Measurements from ENCODE around the gene DDOST. TPM values are rescaled to one million over a fixed set of nuclear protein-coding genes. Genes with fewer than 3 reads are reported as not detected.

Gene DDOST
- 120 TPM for total RNA-seq

GRCh38 chr1:20661207-20662109 lies at the start of gene DDOST:
TSS of gene DDOST (minus strand) at chr1:20661369. CDS start at chr1:20661350, 19 bp downstream.
- peaks cover 26% of the 10 kb centered on the region for H3K4me1 ChIP-seq (ENCODE audit: insufficient read depth, low read length)
- no peaks in the 10 kb centered on the region for H3K27me3 ChIP-seq (ENCODE audit: insufficient read depth, low read length)
- H3K4me3 ChIP-seq (ENCODE audit: low read length): peak within 1 kb of the TSS; percentile 72
- no peaks in the 10 kb centered on the region for H3K9me3 ChIP-seq (ENCODE audit: low read depth, low read length)

- Histone ChIP-seq H3K27me3 (ENCODE audit: insufficient read depth, low read length) (no peaks in the 10 kb centered on the region), H3K4me1 (ENCODE audit: insufficient read depth, low read length) (no peaks in the 10 kb centered on the region), H3K9me3 (ENCODE audit: low read depth, low read length) (no peaks in the 10 kb centered on the region), H3K4me3 (ENCODE audit: low read length) (no peak overlapping the region)
Measured at GRCh38 chr1:20710469-20711284, 49.5 kb upstream of the DDOST start.

GRCh38 chr1:20709868-20710267 lies 48.7 kb upstream of the DDOST start:
- Histone ChIP-seq H3K9me3 (ENCODE audit: low read depth, low read length) (no peaks in the 10 kb centered on the region), H3K4me1 (ENCODE audit: insufficient read depth, low read length) (no peaks in the 10 kb centered on the region), H3K27me3 (ENCODE audit: insufficient read depth, low read length) (no peaks in the 10 kb centered on the region), H3K4me3 (ENCODE audit: low read length) (no peak overlapping the region)

- no peaks in the 10 kb centered on the region for H3K9me3 ChIP-seq (ENCODE audit: low read depth, low read length)
Measured at GRCh38 chr1:20708891-20709290, 47.7 kb upstream of the DDOST start.

GRCh38 chr1:20708057-20708456 lies 46.9 kb upstream of the DDOST start:
- H3K4me1 ChIP-seq (ENCODE audit: insufficient read depth, low read length): no peaks in the 10 kb centered on the region
- H3K4me3 ChIP-seq (ENCODE audit: low read length): no peak overlapping the region
- no peaks in the 10 kb centered on the region for H3K9me3 ChIP-seq (ENCODE audit: low read depth, low read length)
- no peaks in the 10 kb centered on the region for H3K27me3 ChIP-seq (ENCODE audit: insufficient read depth, low read length)

More at GRCh38 chr1:20708891-20709290, 47.7 kb upstream of the DDOST start:
- Histone ChIP-seq H3K27me3 (ENCODE audit: insufficient read depth, low read length) (no peaks in the 10 kb centered on the region), H3K4me1 (ENCODE audit: insufficient read depth, low read length) (no peaks in the 10 kb centered on the region), H3K4me3 (ENCODE audit: low read length) (no peak overlapping the region)

- Histone ChIP-seq H3K4me1 (ENCODE audit: insufficient read depth, low read length) (no peaks in the 10 kb centered on the region), H3K9me3 (ENCODE audit: low read depth, low read length) (no peaks in the 10 kb centered on the region), H3K4me3 (ENCODE audit: low read length) (no peak overlapping the region), H3K27me3 (ENCODE audit: insufficient read depth, low read length) (no peaks in the 10 kb centered on the region)
Measured at GRCh38 chr1:20706841-20707240, 45.7 kb upstream of the DDOST start.

GRCh38 chr1:20705203-20705755 lies 44.1 kb upstream of the DDOST start:
- Histone ChIP-seq H3K4me3 (ENCODE audit: low read length) (no peak overlapping the region), H3K4me1 (ENCODE audit: insufficient read depth, low read length) (no peaks in the 10 kb centered on the region), H3K9me3 (ENCODE audit: low read depth, low read length) (no peaks in the 10 kb centered on the region), H3K27me3 (ENCODE audit: insufficient read depth, low read length) (no peaks in the 10 kb centered on the region)

- H3K9me3 ChIP-seq (ENCODE audit: low read depth, low read length): no peaks in the 10 kb centered on the region
- H3K4me1 ChIP-seq (ENCODE audit: insufficient read depth, low read length): no peaks in the 10 kb centered on the region
- H3K27me3 ChIP-seq (ENCODE audit: insufficient read depth, low read length): no peaks in the 10 kb centered on the region
- no peak overlapping the region for H3K4me3 ChIP-seq (ENCODE audit: low read length)
Measured at GRCh38 chr1:20704390-20705202, 43.4 kb upstream of the DDOST start.

GRCh38 chr1:20703124-20703756 lies 42.1 kb upstream of the DDOST start:
- Histone ChIP-seq H3K27me3 (ENCODE audit: insufficient read depth, low read length) (no peaks in the 10 kb centered on the region), H3K9me3 (ENCODE audit: low read depth, low read length) (no peaks in the 10 kb centered on the region), H3K4me3 (ENCODE audit: low read length) (no peak overlapping the region), H3K4me1 (ENCODE audit: insufficient read depth, low read length) (no peaks in the 10 kb centered on the region)

GRCh38 chr1:20702416-20702815 lies 41.2 kb upstream of the DDOST start:
- no peaks in the 10 kb centered on the region for H3K27me3 ChIP-seq (ENCODE audit: insufficient read depth, low read length)
- no peaks in the 10 kb centered on the region for H3K9me3 ChIP-seq (ENCODE audit: low read depth, low read length)
- H3K4me1 ChIP-seq (ENCODE audit: insufficient read depth, low read length): no peaks in the 10 kb centered on the region
- no peak overlapping the region for H3K4me3 ChIP-seq (ENCODE audit: low read length)

- no peaks in the 10 kb centered on the region for H3K27me3 ChIP-seq (ENCODE audit: insufficient read depth, low read length)
- H3K9me3 ChIP-seq (ENCODE audit: low read depth, low read length): no peaks in the 10 kb centered on the region
- H3K4me3 ChIP-seq (ENCODE audit: low read length): no peak overlapping the region
- peaks cover 3% of the 10 kb centered on the region for H3K4me1 ChIP-seq (ENCODE audit: insufficient read depth, low read length)
Measured at GRCh38 chr1:20701847-20702246, 40.7 kb upstream of the DDOST start.

- no peaks in the 10 kb centered on the region for H3K9me3 ChIP-seq (ENCODE audit: low read depth, low read length)
- H3K4me3 ChIP-seq (ENCODE audit: low read length): no peak overlapping the region
- peaks cover 5% of the 10 kb centered on the region for H3K4me1 ChIP-seq (ENCODE audit: insufficient read depth, low read length)
- H3K27me3 ChIP-seq (ENCODE audit: insufficient read depth, low read length): no peaks in the 10 kb centered on the region
Measured at GRCh38 chr1:20701446-20701845, 40.3 kb upstream of the DDOST start.

GRCh38 chr1:20700636-20701215 lies 39.6 kb upstream of the DDOST start:
- Histone ChIP-seq H3K4me1 (ENCODE audit: insufficient read depth, low read length) (peaks cover 8% of the 10 kb centered on the region), H3K4me3 (ENCODE audit: low read length) (no peak overlapping the region), H3K27me3 (ENCODE audit: insufficient read depth, low read length) (no peaks in the 10 kb centered on the region), H3K9me3 (ENCODE audit: low read depth, low read length) (no peaks in the 10 kb centered on the region)

GRCh38 chr1:20699558-20699957 lies 38.4 kb upstream of the DDOST start:
- no peak overlapping the region for H3K4me3 ChIP-seq (ENCODE audit: low read length)
- H3K9me3 ChIP-seq (ENCODE audit: low read depth, low read length): no peaks in the 10 kb centered on the region
- H3K27me3 ChIP-seq (ENCODE audit: insufficient read depth, low read length): no peaks in the 10 kb centered on the region
- H3K4me1 ChIP-seq (ENCODE audit: insufficient read depth, low read length): peaks cover 8% of the 10 kb centered on the region
